Endothelial cell of umbilical vein (primary cell): ENCODE data around the gene ELMOD3.

Experiments
- CTCF ChIP-seq, 2 donors: IDR thresholded peaks; 1 replicate in 1 of 2; 2 replicates in 1 of 2; pipeline ENCODE4 v1.5.1; 2011; ENCODE audit warnings: low read length in 2 of 2, mild to moderate bottlenecking in 2 of 2, moderate library complexity in 2 of 2, control low read depth in 1 of 2, inconsistent platforms in 1 of 2, low read depth in 1 of 2; ENCODE audit not compliant: insufficient read depth in 1 of 2; ENCODE audit errors: extremely low read depth in 1 of 2
- EZH2 ChIP-seq: IDR thresholded peaks from 2 replicates; pipeline ENCODE4 v1.6.1; 2012; ENCODE audit warnings: borderline replicate concordance, low read depth, mild to moderate bottlenecking, moderate library complexity, low read length, inconsistent platforms; ENCODE audit not compliant: severe bottlenecking
- JUN ChIP-seq: IDR thresholded peaks from 2 replicates; pipeline ENCODE4 v1.6.1; 2011; ENCODE audit warnings: borderline replicate concordance, low read depth; ENCODE audit not compliant: insufficient read length, insufficient read depth
- MAX ChIP-seq: IDR thresholded peaks from 2 replicates; pipeline ENCODE4 v1.6.1; 2011; ENCODE audit not compliant: insufficient read depth, insufficient read length
- POLR2A ChIP-seq: IDR thresholded peaks from 2 replicates; pipeline ENCODE4 v1.6.1; 2012; ENCODE audit warnings: low read depth, mild to moderate bottlenecking, control low read depth, low read length
- POLR2AphosphoS5 ChIP-seq: IDR thresholded peaks from 2 replicates; pipeline ENCODE4 v1.6.1; 2012; ENCODE audit warnings: low read depth, mild to moderate bottlenecking, control low read depth, low read length, moderate library complexity; ENCODE audit not compliant: insufficient read depth

- no peak for TF ChIP-seq JUN
- TF ChIP-seq POLR2A, result no peak
- TF ChIP-seq CTCF (IDR thresholded peaks at IDR 0.05; ENCODE audit: extremely low read depth in 1 of 2, insufficient read depth in 1 of 2, low read depth in 1 of 2, low read length in 2 of 2), result no peak
- TF ChIP-seq MAX, result no peak
- TF ChIP-seq EZH2, result no peak
- TF ChIP-seq POLR2AphosphoS5, result no peak
Observed at GRCh38 chr2:85394261-85394681, 39.7 kb downstream of the ELMOD3 start.
